ENCODE measurements around the gene LAIR1. TPM values are rescaled to one million over a fixed set of nuclear protein-coding genes. Genes with fewer than 3 reads are reported as not detected.

Gene LAIR1
- polyA plus RNA-seq, 1 of the 3 experiments (the other 2 are of a cell fraction): not detected

- Histone ChIP-seq H3K27ac (ENCODE audit: low read depth in 2 of 2, low read length in 1 of 2) (no peak overlapping the region), H3K4me3 (ENCODE audit: low read depth in 2 of 2, low read length in 1 of 2) (no peak overlapping the region), H4K20me1 (ENCODE audit: insufficient read depth) (no peaks in the 10 kb centered on the region), H3K9ac (no peak overlapping the region), H3F3A (replicated peaks; ENCODE audit: insufficient read depth) (no peaks in the 10 kb centered on the region), H2AFZ (ENCODE audit: low read depth) (no peak overlapping the region), H3K79me2 (ENCODE audit: insufficient read depth) (no peaks in the 10 kb centered on the region), H3K4me1 (ENCODE audit: control insufficient read depth in 1 of 2, insufficient read depth in 2 of 2, low read depth in 1 of 2, low read length in 1 of 2) (no peaks in the 10 kb centered on the region), H3K27me3 (ENCODE audit: insufficient read depth) (peaks cover 36% of the 10 kb centered on the region), H3K9me2 (no peaks in the 10 kb centered on the region), H3K36me3 (replicated peaks in 1 of 2; ENCODE audit: control insufficient read depth in 1 of 2, insufficient read depth in 2 of 2, low read length in 1 of 2) (no peaks in the 10 kb centered on the region), H3K4me2 (no peak overlapping the region), H3K9me3 (no peaks in the 10 kb centered on the region)
- no peak for DNase-seq
- ChIA-PET POLR2A (no interaction called here), CTCF (interaction anchor here (0.7 to 1.2 kb wide), 2 partner anchors 17 to 83 kb away, joined by 4 read pairs; no protein-coding TSS in a partner anchor)
- TF ChIP-seq YY1 (IDR thresholded peaks at IDR 0.05; ENCODE audit: low read depth): no peak
- no peak for TF ChIP-seq TCF12 (IDR thresholded peaks at IDR 0.05)
- TF ChIP-seq RCOR1 (IDR thresholded peaks at IDR 0.05; ENCODE audit: low read length): no peak
- no peak for TF ChIP-seq FOXM1 (IDR thresholded peaks at IDR 0.05; ENCODE audit: low read depth)
- TF ChIP-seq GATA2 (CRISPR knock-in tag; IDR thresholded peaks at IDR 0.05): no peak
- no peak for TF ChIP-seq TEAD4 (IDR thresholded peaks at IDR 0.05; ENCODE audit: borderline replicate concordance, insufficient read depth)
- WGBS (ENCODE audit: low lambda C conversion rate): 16% methylated on average over 5 of the region's 5 CpGs
Measured at GRCh38 chr19:54307389-54308020, 57.2 kb downstream of the LAIR1 start.

- CTCF ChIA-PET: no interaction called here
- Histone ChIP-seq H2AFZ (ENCODE audit: low read depth) (no peak overlapping the region), H3K9ac (no peak overlapping the region), H3K27ac (ENCODE audit: low read depth in 2 of 2, low read length in 1 of 2) (no peak overlapping the region), H3K4me3 (ENCODE audit: low read depth in 2 of 2, low read length in 1 of 2) (no peak overlapping the region), H3K9me3 (no peaks in the 10 kb centered on the region), H4K20me1 (ENCODE audit: insufficient read depth) (no peaks in the 10 kb centered on the region), H3F3A (replicated peaks; ENCODE audit: insufficient read depth) (no peaks in the 10 kb centered on the region), H3K9me2 (no peaks in the 10 kb centered on the region), H3K27me3 (ENCODE audit: insufficient read depth) (peaks cover 20% of the 10 kb centered on the region; the same call in 1 of the 2 replicates), H3K4me1 (ENCODE audit: control insufficient read depth in 1 of 2, insufficient read depth in 2 of 2, low read depth in 1 of 2, low read length in 1 of 2) (no peaks in the 10 kb centered on the region), H3K36me3 (replicated peaks in 1 of 2; ENCODE audit: control insufficient read depth in 1 of 2, insufficient read depth in 2 of 2, low read length in 1 of 2) (no peaks in the 10 kb centered on the region), H3K4me2 (no peak overlapping the region), H3K79me2 (ENCODE audit: insufficient read depth) (no peaks in the 10 kb centered on the region)
- POLR2A ChIA-PET: no interaction called here
- TF ChIP-seq EP300 (IDR thresholded peaks at IDR 0.05; ENCODE audit: borderline replicate concordance in 1 of 2, low read depth in 1 of 2, low read length in 1 of 2) (no peak), CTCF (IDR thresholded peaks at IDR 0.05) (no peak), TAF1 (IDR thresholded peaks at IDR 0.05; ENCODE audit: borderline replicate concordance, low read depth, low read length) (no peak), MXI1 (IDR thresholded peaks at IDR 0.05; ENCODE audit: low read depth, low read length) (no peak), RCOR1 (IDR thresholded peaks at IDR 0.05; ENCODE audit: low read length) (no peak), TEAD4 (IDR thresholded peaks at IDR 0.05; ENCODE audit: borderline replicate concordance, insufficient read depth) (no peak), SMC3 (IDR thresholded peaks at IDR 0.05; ENCODE audit: low read depth, low read length) (no peak), SIN3A (IDR thresholded peaks at IDR 0.05; ENCODE audit: borderline replicate concordance, low read depth, low read length) (no peak), ZBTB33 (IDR thresholded peaks at IDR 0.05; ENCODE audit: borderline replicate concordance, low read depth) (no peak), FOSL2 (IDR thresholded peaks at IDR 0.05; ENCODE audit: borderline replicate concordance, low read depth) (no peak), YY1 (IDR thresholded peaks at IDR 0.05; ENCODE audit: low read depth) (no peak), POLR2AphosphoS5 (IDR thresholded peaks at IDR 0.05; ENCODE audit: low read depth, low read length) (no peak), GABPA (IDR thresholded peaks at IDR 0.05; ENCODE audit: low read depth) (no peak), USF2 (IDR thresholded peaks at IDR 0.05; ENCODE audit: borderline replicate concordance, low read depth, low read length) (no peak), REST (IDR thresholded peaks at IDR 0.05; ENCODE audit: low read depth, low read length) (no peak), RXRA (IDR thresholded peaks at IDR 0.05; ENCODE audit: borderline replicate concordance, low read depth) (no peak)
- WGBS (ENCODE audit: low lambda C conversion rate): 0% methylated on average over 1 of the region's 1 CpG
- no peak for DNase-seq
Measured at GRCh38 chr19:54305141-54305540, 59.6 kb downstream of the LAIR1 start.
